H9 (cell line): ENCODE measurements around the gene ARPC5. TPM values are rescaled to one million over a fixed set of nuclear protein-coding genes. Genes with fewer than 3 reads are reported as not detected.

Experiments used
- DNase-seq: peaks from one replicate; pipeline ENCODE4 v3.0.0-alpha.2; 2017
- H2AFZ ChIP-seq: one replicate; pipeline ENCODE4 v1.6.1; 2013; ENCODE audit warnings: mild to moderate bottlenecking, low read length, control low read depth, moderate library complexity
- H2AK5ac ChIP-seq: 2 replicates; pipeline ENCODE4 v1.6.1; 2013; ENCODE audit warnings: low read length, control low read depth, mixed read lengths; ENCODE audit not compliant: insufficient read length
- H2BK120ac ChIP-seq: one replicate; pipeline ENCODE4 v1.6.1; 2013; ENCODE audit warnings: low read depth, mild to moderate bottlenecking, low read length, control low read depth, inconsistent platforms; ENCODE audit not compliant: poor library complexity, severe bottlenecking
- H2BK12ac ChIP-seq: 2 replicates; pipeline ENCODE4 v1.6.1; 2013; ENCODE audit warnings: low read length, control low read depth, mixed read lengths, low read depth; ENCODE audit not compliant: insufficient read length
- H2BK15ac ChIP-seq: 2 replicates; pipeline ENCODE4 v1.6.1; 2013; ENCODE audit warnings: low read depth, low read length, control low read depth
- H2BK20ac ChIP-seq: one replicate; pipeline ENCODE4 v1.6.1; 2013; ENCODE audit warnings: low read depth, mild to moderate bottlenecking, low read length, control low read depth, inconsistent platforms; ENCODE audit not compliant: poor library complexity, severe bottlenecking
- H2BK5ac ChIP-seq: 2 replicates; pipeline ENCODE4 v1.6.1; 2013; ENCODE audit warnings: low read length, control low read depth, mixed read lengths; ENCODE audit not compliant: insufficient read length
- H3K14ac ChIP-seq: 2 replicates; pipeline ENCODE4 v1.6.1; 2013; ENCODE audit warnings: low read length, control low read depth; ENCODE audit not compliant: insufficient read depth
- H3K18ac ChIP-seq: 2 replicates; pipeline ENCODE4 v1.6.1; 2013; ENCODE audit warnings: low read depth, mild to moderate bottlenecking, mixed read lengths, low read length, control low read depth; ENCODE audit not compliant: insufficient read length
- H3K23ac ChIP-seq: 2 replicates; pipeline ENCODE4 v1.6.1; 2013; ENCODE audit warnings: low read length, control low read depth, mixed read lengths, low read depth; ENCODE audit not compliant: insufficient read length
- H3K23me2 ChIP-seq: 2 replicates; pipeline ENCODE4 v1.6.1; 2013; ENCODE audit warnings: low read depth, mild to moderate bottlenecking, mixed read lengths, low read length, control low read depth; ENCODE audit not compliant: insufficient read length, poor library complexity, severe bottlenecking
- H3K27ac ChIP-seq: 2 replicates; pipeline ENCODE4 v1.5.1; 2013; ENCODE audit warnings: low read length, control low read depth, mixed read lengths, low read depth; ENCODE audit not compliant: insufficient read length
- H3K27me3 ChIP-seq: 2 replicates; pipeline ENCODE4 v1.6.1; 2013; ENCODE audit warnings: low read length, control low read depth, inconsistent platforms; ENCODE audit not compliant: insufficient read depth
- H3K4ac ChIP-seq: 2 replicates; pipeline ENCODE4 v1.6.1; 2013; ENCODE audit warnings: low read depth, mild to moderate bottlenecking, control low read depth, inconsistent platforms, low read length, moderate library complexity
- H3K4me1 ChIP-seq: 2 replicates; pipeline ENCODE4 v1.6.1; 2013; ENCODE audit warnings: low read length, control low read depth, inconsistent platforms; ENCODE audit not compliant: insufficient read depth
- H3K4me2 ChIP-seq: 2 replicates; pipeline ENCODE4 v1.6.1; 2013; ENCODE audit warnings: low read length, control low read depth, mixed read lengths; ENCODE audit not compliant: insufficient read length, insufficient read depth
- H3K56ac ChIP-seq: 2 replicates; pipeline ENCODE4 v1.6.1; 2013; ENCODE audit warnings: low read depth, mild to moderate bottlenecking, mixed read lengths, low read length, control low read depth; ENCODE audit not compliant: insufficient read length
- H3K79me1 ChIP-seq: 2 replicates; pipeline ENCODE4 v1.6.1; 2013; ENCODE audit warnings: low read depth, mild to moderate bottlenecking, moderate library complexity, low read length, control low read depth, inconsistent platforms; ENCODE audit not compliant: insufficient read depth, poor library complexity, severe bottlenecking
- H3K79me2 ChIP-seq: 2 replicates; pipeline ENCODE4 v1.6.1; 2013; ENCODE audit warnings: low read length, control low read depth, inconsistent platforms; ENCODE audit not compliant: insufficient read depth
- H3K9ac ChIP-seq: 2 replicates; pipeline ENCODE4 v1.6.1; 2013; ENCODE audit warnings: low read length, control low read depth, mixed read lengths; ENCODE audit not compliant: insufficient read length; ENCODE audit errors: extremely low read depth
- H3K9me3 ChIP-seq: one replicate; pipeline ENCODE4 v1.6.1; 2013; ENCODE audit warnings: low read depth, low read length, inconsistent platforms; ENCODE audit not compliant: control insufficient read depth
- H3T11ph ChIP-seq: one replicate; pipeline ENCODE4 v1.6.1; 2013; ENCODE audit warnings: mild to moderate bottlenecking, low read length, control low read depth, inconsistent platforms
- H4K20me1 ChIP-seq: one replicate; pipeline ENCODE4 v1.6.1; 2013; ENCODE audit not compliant: control insufficient read depth, insufficient read length, insufficient read depth
- H4K5ac ChIP-seq: 2 replicates; pipeline ENCODE4 v1.6.1; 2013; ENCODE audit warnings: low read depth, mild to moderate bottlenecking, mixed read lengths, low read length, control low read depth; ENCODE audit not compliant: insufficient read length
- H4K8ac ChIP-seq: replicated peaks from 2 replicates; pipeline ENCODE4 v1.6.1; 2013; ENCODE audit warnings: low read length, control low read depth, mixed read lengths, low read depth; ENCODE audit not compliant: insufficient read length
- H4K91ac ChIP-seq: 2 replicates; pipeline ENCODE4 v1.6.1; 2013; ENCODE audit warnings: low read depth, mild to moderate bottlenecking, moderate library complexity, mixed read lengths, low read length, control low read depth; ENCODE audit not compliant: insufficient read length
- H3K27ac Mint-ChIP-seq, 3 experiments: 2 replicates in 2 of 3; 3 replicates in 1 of 3; pipeline ENCODE4 v1.8.0; 2020 to 2021; ENCODE audit warnings: mixed read lengths in 3 of 3, mild to moderate bottlenecking in 1 of 3, moderate library complexity in 1 of 3
- H3K27me3 Mint-ChIP-seq: 2 replicates; pipeline ENCODE4 v1.8.0; 2021; ENCODE audit warnings: low read depth, mild to moderate bottlenecking, moderate library complexity, mixed read lengths
- H3K36me3 Mint-ChIP-seq, 3 experiments: 2 replicates in 2 of 3; 3 replicates in 1 of 3; pipeline ENCODE4 v1.8.0; 2020 to 2021; ENCODE audit warnings: low read depth in 3 of 3, mixed read lengths in 3 of 3; ENCODE audit not compliant: insufficient read depth in 1 of 3
- H3K4me1 Mint-ChIP-seq, 2 experiments: 2 replicates each; pipeline ENCODE4 v1.8.0; 2020; ENCODE audit warnings: mixed read lengths in 2 of 2
- H3K4me3 Mint-ChIP-seq, 2 experiments: 2 replicates in 1 of 2; 3 replicates in 1 of 2; pipeline ENCODE4 v1.8.0; 2020 to 2021; ENCODE audit warnings: mild to moderate bottlenecking in 2 of 2, mixed read lengths in 2 of 2, moderate library complexity in 1 of 2
- H3K9me3 Mint-ChIP-seq, 2 experiments: 2 replicates in 1 of 2; 3 replicates in 1 of 2; pipeline ENCODE4 v1.8.0; 2020; ENCODE audit warnings: mild to moderate bottlenecking in 2 of 2, mixed read lengths in 2 of 2, moderate library complexity in 1 of 2
- CTCF ChIP-seq: fragments of 200-600 bp; sonication (generic); conservative IDR thresholded peaks from 3 replicates; pipeline ENCODE4 v1.8.0; 2021; ENCODE audit warnings: antibody characterized with exemption, mild to moderate bottlenecking
- WGBS: extraction: QIAGEN DNeasy Blood & Tissue Kit; methylation state at CpG from one replicate; pipeline ENCODE4 v1.1.7; 2013; ENCODE audit warnings: missing lambda C conversion rate, low lambda C conversion rate, mixed read lengths; ENCODE audit not compliant: insufficient read length; ENCODE audit errors: extremely low coverage; 5-methylcytosine and 5-hydroxymethylcytosine counted together
- long read RNA-seq: library from polyadenylated mRNA; unstranded; transcript quantifications from one replicate; pipeline ENCODE4 v2.0.0, GENCODE V29; 2020
- total RNA-seq: library from RNA; stranded (reverse); gene quantifications from 2 replicates; pipeline ENCODE4 v1.2.1, GENCODE V29; 2021

The ARPC5 gene
- total RNA-seq, result 67.7 and 69.7 TPM in 2 replicates
- long read RNA-seq, full-length matches to known transcripts, result 680 of 689 reads
- long read RNA-seq, partial matches to known transcripts, result 4 of 689 reads
- long read RNA-seq, other reads (novel, unspliced or antisense), result 5 of 689 reads

GRCh38 chr1:183635606-183636333 lies at the start of gene ARPC5:
ARPC5 (minus strand) TSS chr1:183635783; CDS start chr1:183635659, 124 bp downstream.
- H3K18ac ChIP-seq, result peak within 1 kb of the TSS; percentile 31
- no peak within 1 kb of the TSS for H4K5ac ChIP-seq
- no peaks in the 10 kb centered on the region for H3K79me2 ChIP-seq
- peaks cover 2 to 4% (median 2%) of the 10 kb centered on the region in 3 experiments; a peak in 6 of 7 replicates for H3K36me3 Mint-ChIP-seq
- no peaks in the 10 kb centered on the region for H3K9me3 ChIP-seq
- H3K14ac ChIP-seq, result peak within 1 kb of the TSS; percentile 59
- no peak within 1 kb of the TSS for H3K56ac ChIP-seq
- no peak within 1 kb of the TSS for H2BK15ac ChIP-seq
- no peak for TF ChIP-seq CTCF
- H2AK5ac ChIP-seq, result no peak within 1 kb of the TSS
- H3K27ac Mint-ChIP-seq, result peak within 1 kb of the TSS; percentile 84 to 98 (median 98)
- no peak within 1 kb of the TSS for H2BK20ac ChIP-seq
- peaks cover 4% of the 10 kb centered on the region for H3K23me2 ChIP-seq
- H2BK120ac ChIP-seq, result no peak within 1 kb of the TSS
- peak; percentile 97 for DNase-seq
- H3K27ac ChIP-seq, result no peak within 1 kb of the TSS
- H2BK5ac ChIP-seq, result no peak within 1 kb of the TSS
- WGBS, result no CpG with 5 or more reads among the region's 65 CpGs
- H3T11ph ChIP-seq, result no peak within 1 kb of the TSS
- no peaks in the 10 kb centered on the region for H3K4me1 ChIP-seq
- H3K4me2 ChIP-seq, result peak within 1 kb of the TSS; percentile 57
- no peaks in the 10 kb centered on the region; the same call in 1 of the 2 replicates for H3K27me3 ChIP-seq
- H2BK12ac ChIP-seq, result no peak within 1 kb of the TSS
- peak within 1 kb of the TSS; percentile 48 for H3K9ac ChIP-seq
- no peaks in the 10 kb centered on the region for H3K9me3 Mint-ChIP-seq
- H4K20me1 ChIP-seq, result no peaks in the 10 kb centered on the region
- peak within 1 kb of the TSS; percentile 99 to 100 for H3K4me3 Mint-ChIP-seq
- no peak within 1 kb of the TSS for H4K8ac ChIP-seq
- H4K91ac ChIP-seq, result no peak within 1 kb of the TSS
- H3K23ac ChIP-seq, result no peak within 1 kb of the TSS
- H2AFZ ChIP-seq, result peak within 1 kb of the TSS; percentile 15
- H3K4me1 Mint-ChIP-seq, result peaks cover 35 to 36% of the 10 kb centered on the region in 2 experiments
- no peaks in the 10 kb centered on the region for H3K79me1 ChIP-seq
- peaks cover 14% of the 10 kb centered on the region for H3K27me3 Mint-ChIP-seq
- no peak within 1 kb of the TSS for H3K4ac ChIP-seq
